Neural cell (in vitro differentiated cells): ENCODE data around the gene NRXN2.

Experiments
- CTCF ChIP-seq: fragments of 450-650 bp; IDR thresholded peaks from 2 replicates; pipeline ENCODE4 v1.5.1; 2014; ENCODE audit warnings: antibody characterized with exemption, mild to moderate bottlenecking, moderate library complexity; ENCODE audit not compliant: poor library complexity, severe bottlenecking
- EZH2 ChIP-seq: fragments of 200-600, 300-800 bp; shearing (Covaris generic), sonication (generic); IDR thresholded peaks from 2 replicates; pipeline ENCODE4 v1.6.1; 2014; ENCODE audit warnings: antibody characterized with exemption, low read length, borderline replicate concordance, mild to moderate bottlenecking; ENCODE audit not compliant: insufficient read depth, poor library complexity, severe bottlenecking
- MXI1 ChIP-seq: fragments of 450-650 bp; conservative IDR thresholded peaks from 2 replicates; pipeline ENCODE4 v1.6.1; 2014; ENCODE audit warnings: antibody characterized with exemption, mild to moderate bottlenecking; ENCODE audit not compliant: poor library complexity, severe bottlenecking

GRCh38 chr11:64647019-64647779, 75.8 kb downstream of the NRXN2 start:
- TF ChIP-seq CTCF (no peak), MXI1 (no peak), EZH2 (no peak)
